ENCODE measurements around the gene ANO10.
"Not testable (repeated sequence)": the region's sequence is repeated elsewhere in the genome, so short reads cannot be mapped to it uniquely, and the experiment has no call there.

Gene ANO10

DNA sequence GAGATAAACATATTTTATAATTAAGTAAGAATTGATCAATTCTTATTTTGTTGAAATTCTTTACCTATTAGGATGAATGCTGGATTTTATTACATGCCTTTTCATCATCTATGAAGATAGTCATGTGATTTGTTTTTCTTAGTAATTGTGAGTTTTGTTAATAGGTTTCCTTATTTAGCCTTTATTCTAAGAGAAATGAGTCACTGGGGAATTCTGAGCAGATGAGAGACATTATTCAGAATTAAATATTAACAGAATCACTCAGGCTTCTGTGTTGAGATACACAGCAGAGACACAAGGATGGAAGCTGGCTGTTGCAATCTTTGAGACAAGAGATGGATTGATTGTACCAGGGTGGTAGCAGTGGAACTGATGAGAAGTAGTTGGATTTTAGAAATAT is 7.4 kb upstream of the ANO10 start:
- no peak for DNase-seq (ENCODE audit: low spot score)

DNA sequence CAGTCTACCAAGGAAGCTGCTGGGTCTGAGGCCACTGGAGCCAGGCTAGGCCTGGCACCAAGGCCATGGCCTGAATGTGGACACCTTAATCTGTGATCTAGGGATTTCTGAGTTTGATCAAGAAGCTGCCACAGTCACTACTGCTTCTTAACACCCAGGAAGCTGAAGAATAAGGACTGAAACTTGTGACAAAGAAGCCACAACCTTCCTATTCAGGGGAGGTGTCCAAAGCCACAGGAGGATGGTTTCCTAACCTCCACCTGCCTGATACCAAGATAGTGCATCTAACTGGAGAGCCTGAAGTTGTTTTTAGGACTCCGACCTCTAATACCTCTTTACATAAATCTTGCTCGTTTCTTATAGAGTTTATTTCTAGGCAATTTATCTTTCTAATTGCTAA is 5.5 kb upstream of the ANO10 start:
- DNase-seq (ENCODE audit: low spot score), result no peak

GRCh38 chr3:43624619-43625305 is 3.0 kb upstream of the ANO10 start:
- DNase-seq (ENCODE audit: low spot score), result no peak

DNA sequence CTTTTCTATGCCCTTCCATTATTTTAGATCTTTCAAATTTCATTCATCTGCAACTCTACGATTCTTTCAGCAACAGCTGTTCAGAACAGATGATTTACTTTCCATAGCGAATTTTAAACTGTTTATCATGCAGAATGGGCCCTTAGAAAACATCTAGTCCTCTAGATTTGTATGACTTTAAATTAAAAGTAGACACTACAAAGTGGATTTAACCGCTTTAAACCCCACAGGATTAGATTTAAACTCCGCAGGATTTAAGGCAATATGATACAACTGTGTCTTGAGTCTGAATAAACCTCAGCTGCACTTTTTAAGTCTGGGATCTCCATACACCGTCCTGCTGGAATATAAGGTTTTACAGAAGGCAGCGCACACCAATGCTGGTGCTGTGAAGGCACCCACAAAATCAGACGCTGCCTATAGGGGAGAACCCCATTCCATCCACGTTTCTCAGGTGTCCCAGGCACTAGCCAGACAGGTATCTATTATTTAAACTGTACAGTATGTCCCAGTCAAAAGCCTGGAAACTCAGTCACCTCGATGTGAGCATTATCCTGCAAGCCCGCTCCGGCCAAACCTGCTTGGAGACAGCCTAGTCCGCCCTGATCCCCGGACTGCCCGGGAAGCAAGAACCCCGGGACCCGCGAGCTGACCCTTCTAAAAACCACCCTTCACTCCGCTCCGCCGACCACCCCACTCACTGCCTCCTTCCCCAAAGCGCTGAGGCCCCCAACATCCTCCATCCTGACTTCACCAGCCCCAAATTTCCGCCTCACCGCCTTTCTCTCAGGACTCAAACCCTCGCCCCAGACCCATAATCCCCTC is 768 bp downstream of the ANO10 start:
- DNase-seq (ENCODE audit: low spot score), result no peak

DNA sequence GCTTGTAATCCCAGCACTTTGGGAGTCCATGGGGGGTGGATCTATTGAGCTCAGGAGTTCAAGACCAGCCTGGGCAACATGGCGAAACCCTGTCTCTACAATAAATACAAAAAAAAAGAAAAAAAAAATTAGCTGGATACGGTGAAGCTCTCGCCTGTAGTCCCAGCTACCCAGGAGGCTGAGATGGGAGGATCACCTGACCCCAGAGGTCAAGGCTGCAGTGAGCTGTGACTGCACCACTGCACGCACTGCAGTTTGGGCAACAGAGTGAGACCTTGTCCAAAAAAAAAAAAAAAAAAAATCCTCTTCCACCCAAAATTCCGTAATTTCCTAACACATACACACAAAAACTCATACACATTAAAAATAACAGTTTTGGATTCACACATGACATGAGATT is 2.2 kb downstream of the ANO10 start:
- DNase-seq (ENCODE audit: low spot score), result no peak

GRCh38 chr3:43618142-43618541 is 3.7 kb downstream of the ANO10 start:
- no peak for DNase-seq (ENCODE audit: low spot score)

DNA sequence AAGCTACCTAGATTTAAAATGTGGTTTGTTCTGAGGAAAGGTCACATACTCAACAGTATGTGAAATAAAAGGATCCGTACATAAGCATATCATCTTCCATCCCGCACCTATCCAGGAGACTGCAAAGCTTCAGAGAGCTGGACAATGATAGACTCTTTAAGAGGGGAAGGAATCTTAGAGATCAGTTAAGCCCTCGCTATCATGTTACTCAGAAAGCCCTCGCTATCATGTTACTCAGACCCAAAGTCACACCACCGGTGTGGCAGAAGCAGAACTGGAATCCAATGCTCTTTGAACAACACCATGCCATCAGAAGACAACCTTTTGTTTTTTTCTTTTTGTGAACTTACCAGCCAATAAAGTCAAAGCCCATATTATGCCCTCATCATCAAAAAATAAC is 5.8 kb downstream of the ANO10 start:
- no peak for DNase-seq (ENCODE audit: low spot score)

DNA sequence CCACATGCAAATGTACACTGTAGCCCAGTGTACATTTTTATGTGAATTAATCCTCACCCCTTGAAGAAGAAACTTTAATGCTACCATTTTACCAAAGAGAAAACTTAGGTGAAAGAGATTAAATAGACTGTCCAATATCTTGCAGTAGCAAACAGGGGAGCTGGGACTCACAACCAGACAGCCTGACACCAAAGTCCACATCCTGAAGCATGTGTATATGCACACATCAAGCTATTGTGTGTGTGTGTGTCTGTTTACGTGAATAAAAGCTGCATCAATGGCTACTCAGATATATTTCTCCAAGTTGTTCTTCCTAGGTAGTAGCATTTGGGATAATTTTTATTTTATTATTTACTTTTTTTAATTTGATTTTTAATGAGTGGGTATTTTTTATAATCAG is 6.7 kb downstream of the ANO10 start:
- DNase-seq (ENCODE audit: low spot score), result no peak

DNA sequence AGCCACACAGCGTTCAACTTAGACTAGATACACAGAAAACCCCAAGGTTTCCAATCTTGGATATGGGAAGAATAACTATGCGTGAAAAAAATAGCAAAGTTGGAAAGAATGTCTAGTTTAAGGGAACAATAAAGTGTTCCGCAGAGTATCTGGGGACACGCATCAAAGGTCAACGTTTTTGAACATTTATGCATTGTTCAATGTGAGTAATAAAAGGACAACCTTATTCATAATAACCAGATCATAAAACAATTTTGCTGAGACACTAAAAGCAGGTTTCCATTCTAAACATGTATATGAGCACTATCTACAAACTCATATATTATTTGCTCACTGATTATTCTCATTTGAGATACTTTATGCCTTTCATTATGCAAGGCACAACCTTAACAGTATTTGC is 7.8 kb downstream of the ANO10 start:
- DNase-seq (ENCODE audit: low spot score), result no peak

DNA sequence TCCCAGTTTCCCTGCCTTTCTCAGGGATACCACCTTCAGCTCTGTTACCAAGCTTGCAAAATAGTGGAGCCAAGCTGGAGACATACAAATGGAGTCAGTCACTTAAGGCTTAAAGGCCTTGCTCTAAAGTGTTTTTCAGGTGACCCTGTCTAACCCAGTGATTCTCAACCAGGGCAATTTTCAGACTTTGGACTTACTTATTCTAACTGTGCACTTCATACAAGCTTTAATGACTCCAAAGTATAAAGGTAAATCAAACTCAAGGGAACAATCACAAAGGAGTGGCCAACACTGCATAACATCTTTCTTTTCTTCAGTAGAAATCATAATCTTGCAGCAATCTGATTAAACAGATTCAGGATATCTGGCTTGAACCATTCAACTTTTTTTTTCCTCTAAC is 9.4 kb downstream of the ANO10 start:
- DNase-seq (ENCODE audit: low spot score), result no peak

DNA sequence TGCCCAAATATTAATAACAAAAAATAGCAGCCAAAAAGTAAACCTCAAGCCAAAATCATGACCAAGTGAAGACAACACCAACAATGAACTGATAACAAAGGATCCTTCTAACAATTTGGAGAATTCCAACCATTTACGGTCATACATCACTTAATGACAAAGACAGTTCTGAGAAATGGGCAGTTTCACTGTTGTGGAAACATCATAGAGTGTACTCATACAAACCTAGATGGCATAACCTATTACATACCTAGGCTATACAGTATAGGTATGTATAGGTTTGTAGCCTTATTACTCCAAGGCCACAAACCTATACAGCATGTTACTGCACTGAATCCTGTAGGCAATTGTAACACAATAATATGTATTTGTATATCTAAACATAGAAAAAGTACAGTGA is 12.4 kb downstream of the ANO10 start:
- no peak for DNase-seq (ENCODE audit: low spot score)

DNA sequence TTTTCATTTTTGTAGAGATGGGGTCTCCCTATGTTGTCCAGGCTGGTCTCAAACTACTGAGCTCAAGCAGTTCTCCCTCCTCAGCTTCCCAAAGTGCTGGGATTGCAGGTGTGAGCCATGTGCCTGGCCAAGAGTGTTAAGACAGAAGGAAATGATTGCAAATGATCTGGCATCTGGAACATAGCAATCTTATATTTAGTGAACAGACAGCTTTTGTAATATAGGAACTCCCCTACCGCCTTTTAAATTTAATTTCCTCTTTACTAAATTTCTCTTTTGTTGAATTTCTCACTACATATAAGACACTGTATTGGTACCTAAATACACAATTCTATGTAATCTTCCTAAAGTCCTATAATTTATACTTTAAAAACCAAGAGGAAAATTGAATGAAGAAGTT is 13.1 kb downstream of the ANO10 start:
- no peak for DNase-seq (ENCODE audit: low spot score)

DNA sequence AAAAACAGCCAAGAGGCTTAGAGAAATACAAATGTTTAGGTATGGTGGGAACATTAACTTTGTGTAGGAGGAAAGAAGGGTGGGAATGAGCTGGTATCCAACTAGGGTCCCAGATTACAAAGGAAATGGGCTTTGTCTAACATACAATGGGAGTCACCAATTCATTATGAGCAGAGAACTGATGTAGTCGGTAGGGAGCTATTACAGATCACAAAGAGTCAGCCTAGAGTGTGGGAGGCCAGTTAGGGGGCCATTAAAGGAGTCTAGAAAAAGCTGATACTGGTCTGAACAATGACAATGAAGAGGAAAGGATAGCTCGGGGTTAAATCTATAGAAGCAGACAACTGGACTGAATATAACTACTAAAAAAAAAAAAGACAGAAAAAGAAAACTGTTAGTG is 15.5 kb downstream of the ANO10 start:
- DNase-seq (ENCODE audit: low spot score), result no peak

DNA sequence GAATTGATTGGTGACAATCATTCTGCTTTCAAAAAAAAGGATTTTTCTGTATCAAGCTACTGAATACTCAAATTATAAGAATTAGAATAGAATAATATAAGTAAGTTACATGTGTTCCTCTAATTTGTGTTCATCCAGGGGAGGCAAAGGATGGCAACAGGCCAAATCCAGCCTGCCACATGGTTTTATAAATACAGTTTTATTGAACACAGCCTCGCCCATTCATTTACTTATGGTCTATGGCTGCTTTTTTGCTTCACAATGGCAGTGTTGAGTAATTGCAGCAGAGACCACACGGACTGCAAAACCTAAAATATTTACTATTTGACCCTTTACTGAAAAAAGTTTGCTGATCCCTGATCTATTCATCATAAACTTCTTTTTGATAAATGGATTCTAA is 21.9 kb downstream of the ANO10 start:
- DNase-seq (ENCODE audit: low spot score), result not testable (repeated sequence)

GRCh38 chr3:43597961-43598360 is 23.9 kb downstream of the ANO10 start:
- DNase-seq (ENCODE audit: low spot score), result no peak

- DNase-seq (ENCODE audit: low spot score), result not testable (repeated sequence)
Measured at GRCh38 chr3:43596178-43596577, 25.6 kb downstream of the ANO10 start.

- not testable (repeated sequence) for DNase-seq (ENCODE audit: low spot score)
Measured at GRCh38 chr3:43595280-43595679, 26.5 kb downstream of the ANO10 start.

DNA sequence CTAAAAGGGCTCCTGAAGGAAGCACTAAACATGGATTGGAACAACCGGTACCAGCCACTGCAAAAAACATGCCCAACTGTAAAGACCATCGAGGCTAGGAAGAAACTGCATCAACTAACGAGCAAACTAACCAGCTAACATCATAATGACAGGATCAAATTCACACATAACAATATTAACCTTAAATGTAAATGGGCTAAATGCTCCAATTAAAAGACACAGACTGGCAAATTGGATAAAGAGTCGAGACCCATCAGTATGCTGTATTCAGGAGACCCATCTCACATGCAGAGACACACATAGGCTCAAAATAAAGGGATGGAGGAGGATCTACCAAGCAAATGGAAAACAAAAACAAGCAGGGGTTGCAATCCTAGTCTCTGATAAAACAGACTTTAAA is 28.2 kb downstream of the ANO10 start:
- DNase-seq (ENCODE audit: low spot score), result not testable (repeated sequence)

DNA sequence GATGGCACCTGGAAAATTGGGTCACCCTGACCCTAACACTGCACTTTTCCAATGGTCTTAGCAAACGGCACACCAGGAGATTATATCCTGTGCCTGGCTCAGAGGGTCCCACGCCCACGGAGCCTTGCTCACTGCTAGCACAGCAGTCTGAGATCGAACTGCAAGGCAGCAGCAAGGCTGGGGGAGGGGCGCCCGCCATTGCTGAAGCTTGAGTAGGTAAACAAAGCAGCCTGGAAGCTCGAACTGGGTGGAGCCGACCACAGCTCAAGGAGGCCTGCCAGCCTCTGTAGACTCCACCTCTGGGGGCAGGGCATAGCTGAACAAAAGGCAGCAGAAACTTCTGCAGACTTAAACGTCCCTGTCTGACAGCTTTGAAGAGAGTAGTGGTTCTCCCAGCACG is 29.9 kb downstream of the ANO10 start:
- not testable (repeated sequence) for DNase-seq (ENCODE audit: low spot score)

DNA sequence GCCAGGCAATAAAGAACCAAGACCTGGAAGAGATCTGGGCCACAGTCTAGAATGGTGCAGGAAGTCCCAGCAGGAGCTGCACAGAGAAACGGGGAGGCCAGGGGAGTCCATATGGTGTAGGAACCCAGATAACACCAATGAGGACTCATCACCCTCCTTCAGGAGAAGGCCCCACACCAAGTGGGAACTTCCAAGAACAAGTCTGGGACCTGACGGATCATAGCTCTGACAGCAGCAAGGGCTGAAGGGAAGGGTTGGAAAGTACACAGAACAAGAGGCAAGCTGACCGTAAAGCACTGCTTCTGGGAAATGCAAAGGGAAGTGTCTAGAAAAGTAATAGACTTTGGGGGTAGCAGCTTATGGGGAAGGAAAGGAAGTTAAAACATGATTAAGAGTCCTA is 34.5 kb downstream of the ANO10 start:
- DNase-seq (ENCODE audit: low spot score), result no peak

DNA sequence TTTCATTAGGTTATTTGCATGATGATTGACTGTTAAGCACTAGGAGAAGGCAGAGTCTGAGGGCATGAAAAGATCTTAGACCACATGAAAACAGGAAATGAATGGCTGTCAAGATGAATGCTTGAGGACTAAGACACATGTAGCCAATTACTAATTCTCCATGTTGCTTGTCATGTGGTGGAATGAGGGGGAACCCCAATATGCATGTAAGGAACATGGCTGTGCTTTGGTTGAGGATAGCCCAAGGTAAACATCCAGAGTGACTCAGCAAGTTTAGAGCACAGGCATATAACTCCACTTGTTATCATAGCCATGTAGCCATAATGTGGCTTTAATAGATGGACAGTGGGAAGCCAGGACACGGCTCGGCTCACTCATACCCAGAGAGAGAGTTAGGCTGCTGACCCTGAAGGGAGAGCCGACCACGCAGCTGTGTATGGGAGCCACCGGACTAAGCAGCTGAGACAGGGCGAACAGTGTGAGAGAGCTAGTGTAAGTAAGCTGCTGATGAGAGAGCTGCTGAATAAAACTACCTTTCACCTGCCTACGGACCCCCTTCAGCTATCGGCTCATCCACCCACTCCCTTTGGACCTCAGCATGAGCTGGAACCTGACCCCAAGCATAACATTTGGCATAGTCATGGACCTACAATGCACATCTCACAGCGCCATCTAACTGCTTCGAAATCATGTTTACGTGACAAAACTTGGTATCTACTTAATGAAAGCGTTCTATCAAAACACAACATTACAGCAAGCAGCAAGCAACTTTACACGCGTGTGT is 37.6 kb downstream of the ANO10 start:
- DNase-seq (ENCODE audit: low spot score), result no peak

- DNase-seq (ENCODE audit: low spot score), result no peak
Measured at GRCh38 chr3:43583481-43583880, 38.3 kb downstream of the ANO10 start.

- no peak for DNase-seq (ENCODE audit: low spot score)
Measured at GRCh38 chr3:43582866-43583265, 38.9 kb downstream of the ANO10 start.

Data from left forelimb (tissue), 1 donor.